Activated CD8-positive, alpha-beta memory T cell treated with anti-CD3 and anti-CD28 coated beads for 1 hour (primary cell): ENCODE measurements around the gene BTBD10.

Experiments
- DNase-seq, 2 donors: peaks; one replicate each; pipeline ENCODE4 v3.0.0-alpha.2; 2020; ENCODE audit warnings: low read depth in 1 of 2; ENCODE audit errors: extremely low read depth in 1 of 2

Gene BTBD10

GRCh38 chr11:13341026-13341425 lies 122.0 kb downstream of the BTBD10 start:
- no peak for DNase-seq

- DNase-seq: no peak
Measured at GRCh38 chr11:13339195-13340153, 123.5 kb downstream of the BTBD10 start.

GRCh38 chr11:13338427-13339069 lies 124.5 kb downstream of the BTBD10 start:
- DNase-seq: no peak

GRCh38 chr11:13338019-13338426 lies 125.0 kb downstream of the BTBD10 start:
- no peak for DNase-seq
